IPS-11a (cell line): ENCODE data around the gene CBX4.

Source experiments
- H3K4me3 ChIP-seq: one replicate; pipeline ENCODE4 v1.5.1; 2013; ENCODE audit warnings: low read depth, low read length, control low read depth

Gene CBX4

DNA sequence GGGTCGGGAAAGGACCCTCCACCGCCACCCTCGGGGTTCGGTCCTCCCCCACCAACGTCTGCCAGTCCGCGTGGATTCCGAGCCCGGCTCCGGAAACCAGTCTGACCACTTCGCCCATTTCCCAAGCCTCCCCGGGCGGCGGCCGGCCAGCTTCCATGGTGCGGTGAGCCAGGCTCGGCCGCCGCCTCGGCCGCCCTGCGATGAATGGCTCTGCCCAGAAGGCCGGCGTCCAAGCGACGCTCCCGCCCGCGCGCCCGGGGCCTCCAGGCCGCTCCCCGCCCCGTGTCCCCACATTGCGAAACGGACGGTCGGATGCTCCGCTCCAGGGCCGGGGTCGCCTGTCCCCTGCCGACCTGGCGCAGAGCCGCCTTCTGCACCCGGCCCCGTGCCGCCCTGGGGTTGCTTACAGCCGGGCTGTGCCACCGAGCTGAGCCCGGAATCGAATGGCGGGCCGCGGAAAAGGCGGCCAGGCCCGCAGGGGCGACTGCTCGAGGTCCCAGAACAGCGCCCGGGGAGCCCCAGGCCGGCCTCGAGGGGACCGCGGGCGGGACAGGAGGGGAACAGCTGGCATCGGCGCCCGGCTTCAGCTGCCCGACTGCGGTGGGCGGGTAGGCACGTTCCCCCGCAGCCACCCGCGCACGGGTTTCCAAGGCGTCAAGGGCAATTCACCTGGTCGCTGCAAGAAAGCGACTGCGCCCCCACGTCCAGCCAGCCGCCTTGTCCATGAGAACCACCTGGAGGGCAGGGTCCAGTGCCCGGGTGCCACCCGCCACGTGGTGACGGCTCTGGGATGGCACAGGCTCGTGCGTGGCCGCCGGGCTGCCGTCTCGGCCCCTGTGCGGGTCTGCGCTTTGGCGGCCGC lies 24.0 kb downstream of the CBX4 start:
- no peak overlapping the region for H3K4me3 ChIP-seq

DNA sequence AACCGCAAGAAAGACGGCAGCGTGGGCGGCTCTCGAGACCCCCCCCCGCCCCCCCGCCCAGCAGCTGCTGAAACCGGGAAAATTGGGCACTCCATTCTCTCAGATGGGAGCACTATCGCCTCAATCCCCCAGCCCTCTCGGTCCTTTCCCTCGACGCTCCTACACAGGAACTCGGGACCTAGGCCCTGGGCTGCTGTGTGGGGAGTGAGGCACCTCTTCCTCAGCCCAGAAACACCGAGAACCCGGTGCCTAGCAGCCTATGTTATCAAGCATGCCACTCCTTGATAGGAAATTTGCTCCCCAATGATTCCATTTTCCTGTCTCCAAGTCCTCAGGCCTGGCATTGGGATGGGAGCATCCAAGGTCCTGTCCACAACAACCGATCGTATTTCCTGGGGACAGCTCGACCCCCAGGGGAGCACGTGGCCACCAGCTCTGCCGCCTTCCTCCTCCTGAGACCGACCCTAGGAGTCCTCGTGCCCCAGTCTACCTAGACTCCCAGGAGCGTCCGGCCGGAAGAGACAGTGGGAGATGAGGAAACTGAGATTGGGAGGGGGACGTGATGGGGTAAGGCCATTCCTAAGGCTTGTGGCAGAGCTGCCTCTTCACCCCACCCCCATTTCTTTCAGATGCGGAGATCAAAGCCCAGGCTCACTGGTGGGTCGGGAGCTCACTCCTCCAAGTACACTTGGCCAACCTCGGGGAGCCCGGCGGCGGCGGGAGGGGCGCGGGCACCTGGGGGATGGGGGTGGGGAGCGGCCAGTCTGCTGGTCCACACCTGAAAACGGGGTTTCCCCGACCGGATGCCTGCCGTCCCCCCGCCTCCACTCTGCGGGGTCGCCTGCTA lies 24.9 kb downstream of the CBX4 start:
- no peak overlapping the region for H3K4me3 ChIP-seq

DNA sequence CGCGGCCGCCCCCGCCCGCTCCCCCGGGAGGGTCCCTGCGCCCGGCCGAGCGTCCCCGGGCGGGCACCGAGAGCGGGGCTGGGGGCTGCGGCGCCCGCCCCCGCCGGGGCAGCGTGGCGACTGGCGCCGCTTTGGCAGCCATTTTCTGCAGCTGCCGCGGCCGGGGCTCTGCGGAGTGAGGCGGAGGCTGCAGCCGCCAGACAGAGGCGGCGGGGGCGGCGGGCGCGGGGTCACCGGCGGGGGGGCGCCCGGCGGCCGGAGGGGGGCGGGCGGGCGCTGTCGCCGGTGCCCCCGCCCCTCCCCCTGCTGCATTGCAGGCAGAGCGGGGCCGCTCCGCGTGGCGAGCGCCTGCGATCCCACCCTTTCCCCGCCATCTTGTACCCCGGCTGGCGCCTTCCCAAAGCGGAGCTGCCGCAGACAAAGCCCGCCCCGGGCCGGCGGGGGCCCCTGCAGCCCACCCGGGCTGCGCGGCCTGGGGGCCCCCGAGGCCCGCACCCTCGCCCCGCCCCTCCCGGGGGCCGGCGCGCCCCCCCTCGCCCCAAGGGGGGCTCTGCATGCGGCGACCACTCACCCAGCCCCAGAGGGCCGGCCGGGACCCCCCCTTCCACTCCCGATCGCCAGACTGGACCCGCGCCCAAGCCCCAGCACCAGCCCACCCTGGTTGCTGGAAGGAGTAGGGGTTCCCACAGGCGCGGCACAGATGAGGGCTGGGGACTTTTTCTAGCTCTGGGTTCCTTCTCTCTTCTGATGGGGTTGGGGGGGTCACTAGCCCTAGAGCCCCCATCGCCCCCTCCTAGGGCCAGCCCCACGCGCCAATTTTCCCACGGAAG lies 25.7 kb downstream of the CBX4 start:
- H3K4me3 ChIP-seq = no peak overlapping the region

GRCh38 chr17:79812353-79813258 lies 26.6 kb downstream of the CBX4 start:
- no peak overlapping the region for H3K4me3 ChIP-seq

DNA sequence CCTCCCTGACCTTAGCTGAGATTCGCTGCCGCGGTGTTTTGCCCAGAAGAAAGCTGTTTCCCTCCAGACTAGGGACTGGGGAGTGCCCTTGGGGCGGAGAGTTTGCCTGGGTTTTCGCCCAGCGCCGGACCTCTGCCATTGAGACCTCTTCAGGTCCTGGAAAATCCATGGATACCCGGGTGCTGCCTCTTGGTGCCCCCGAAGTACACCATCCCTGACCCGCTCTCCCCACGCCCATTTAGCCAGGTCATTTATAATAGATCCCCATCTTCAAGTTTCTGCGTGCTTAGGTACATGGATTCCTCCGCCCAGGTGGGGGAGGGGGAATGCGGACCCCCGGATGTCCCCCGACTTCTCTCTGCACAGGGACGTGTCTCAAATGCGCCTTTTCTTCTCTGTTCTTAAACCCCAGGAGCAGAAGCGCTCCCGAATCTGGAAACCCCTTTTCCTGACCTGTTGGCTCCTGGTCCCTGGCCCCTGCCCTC lies 27.3 kb downstream of the CBX4 start:
- no peak overlapping the region for H3K4me3 ChIP-seq

DNA sequence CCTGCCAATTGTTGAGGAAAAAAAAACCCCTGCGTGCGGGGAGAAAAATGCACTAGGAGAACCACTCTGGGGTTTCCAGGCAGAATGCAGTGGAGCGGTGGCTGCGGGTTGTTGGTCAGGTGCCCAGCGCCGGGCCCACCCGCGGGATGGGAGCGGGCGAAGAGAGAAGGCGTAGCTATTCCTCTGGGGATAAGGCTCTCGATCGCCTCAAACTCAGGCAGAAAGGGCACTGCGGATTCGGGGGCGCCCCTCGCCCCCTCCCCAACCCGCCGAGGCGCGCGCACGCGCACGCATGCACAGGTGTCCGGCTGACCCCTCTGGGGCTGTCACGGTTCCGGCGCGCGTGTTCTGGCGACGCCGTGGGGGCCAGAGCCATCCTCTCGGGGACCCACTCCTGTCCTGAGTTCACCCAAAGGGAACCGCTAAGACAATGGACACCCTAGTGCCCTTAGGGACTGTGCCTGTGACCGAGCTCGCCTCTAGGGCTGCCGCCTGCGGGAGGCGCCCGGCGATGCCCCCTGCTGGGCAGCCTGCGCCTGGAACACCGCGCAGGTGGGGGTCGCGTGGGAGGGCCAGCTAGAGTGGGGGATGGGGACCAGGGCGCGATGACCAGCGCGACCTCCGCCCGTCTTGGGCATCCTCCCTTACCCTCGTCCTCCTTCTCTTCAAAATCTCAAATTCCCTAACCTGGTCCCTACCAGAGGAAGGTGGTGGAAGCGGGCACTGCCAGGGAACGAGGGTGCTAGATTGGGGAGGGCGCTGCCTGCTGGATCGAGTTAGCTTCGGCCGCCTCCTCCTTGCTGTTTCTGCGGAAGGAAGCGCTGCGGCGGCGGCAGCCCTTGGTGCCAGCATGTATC lies 28.0 kb downstream of the CBX4 start:
- no peak overlapping the region for H3K4me3 ChIP-seq

- no peak overlapping the region for H3K4me3 ChIP-seq
Observed at GRCh38 chr17:79810130-79811010, 28.9 kb downstream of the CBX4 start.

DNA sequence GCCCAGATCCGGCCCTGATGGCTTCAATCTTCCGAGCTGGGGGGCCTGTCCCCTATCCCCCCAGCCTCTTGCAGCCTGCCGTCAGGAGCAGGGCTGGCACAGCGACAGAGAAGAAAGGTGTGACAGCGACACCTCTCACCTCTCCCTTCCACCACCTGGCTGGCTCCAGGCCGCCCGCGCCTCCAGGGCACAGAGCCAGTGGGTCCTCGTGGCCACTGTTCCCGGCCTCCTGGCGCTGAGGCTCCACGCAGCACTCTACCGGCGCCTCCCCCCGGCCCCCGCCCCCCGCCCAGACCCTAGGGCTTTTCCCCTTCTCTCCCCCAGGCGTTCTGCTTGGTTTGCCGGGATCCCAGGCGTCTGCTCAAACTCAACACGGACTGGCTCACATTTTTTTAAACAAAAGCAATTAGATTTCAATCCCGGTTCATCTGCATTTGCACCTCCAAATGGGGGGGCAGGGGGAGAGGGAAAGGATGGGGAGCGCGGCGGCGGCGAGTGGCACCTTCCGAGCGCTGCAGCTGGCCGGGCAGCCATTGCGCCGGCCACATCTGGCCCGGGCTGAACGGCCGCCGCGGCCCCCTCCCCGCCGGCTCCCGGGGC lies 29.6 kb downstream of the CBX4 start:
- no peak overlapping the region for H3K4me3 ChIP-seq

DNA sequence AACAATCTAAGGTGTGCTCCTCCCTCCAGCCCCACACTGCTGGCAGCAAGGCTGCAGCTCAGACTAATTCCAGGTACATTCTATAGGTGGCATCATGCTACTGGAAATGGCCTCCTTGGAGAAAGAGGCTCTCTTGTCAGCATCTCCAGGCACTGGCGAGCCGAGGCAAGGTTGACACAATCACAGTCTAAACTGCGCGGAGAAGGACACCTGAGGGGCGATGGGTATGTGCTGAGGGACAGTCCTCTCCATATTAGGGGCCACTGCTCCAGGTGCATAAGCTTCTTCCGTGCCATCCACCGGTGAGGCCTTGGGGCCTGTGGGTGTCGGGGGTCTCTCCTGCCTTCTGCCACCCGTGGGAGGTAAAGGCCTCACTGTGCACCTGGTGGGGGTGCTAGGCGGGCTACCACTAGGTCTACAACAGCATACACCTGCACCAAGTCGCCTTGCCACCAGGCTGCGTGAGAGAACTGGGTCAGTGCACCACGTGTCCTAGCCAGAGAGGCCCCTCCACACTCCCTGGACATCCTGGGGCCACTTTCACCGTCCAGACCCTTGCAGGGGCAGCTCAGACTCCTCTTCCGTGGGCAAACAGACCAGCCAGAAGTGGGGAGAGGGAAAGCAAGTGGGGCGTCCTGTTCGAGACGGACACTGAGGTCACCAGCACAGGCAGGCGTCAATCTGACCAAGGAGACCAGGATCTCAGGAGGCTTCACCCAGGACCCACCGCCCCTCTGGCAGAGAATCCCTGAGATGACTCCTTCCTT lies 30.3 kb downstream of the CBX4 start:
- H3K4me3 ChIP-seq = no peak overlapping the region

- no peak overlapping the region for H3K4me3 ChIP-seq
Observed at GRCh38 chr17:79806863-79807720, 32.1 kb downstream of the CBX4 start.

- no peak overlapping the region for H3K4me3 ChIP-seq
Observed at GRCh38 chr17:79806446-79806760, 32.8 kb downstream of the CBX4 start.

GRCh38 chr17:79804856-79805696 lies 34.2 kb downstream of the CBX4 start:
- H3K4me3 ChIP-seq = no peak overlapping the region

GRCh38 chr17:79803997-79804855 lies 35.0 kb downstream of the CBX4 start:
- H3K4me3 ChIP-seq = no peak overlapping the region

- no peak overlapping the region for H3K4me3 ChIP-seq
Observed at GRCh38 chr17:79803421-79803996, 35.7 kb downstream of the CBX4 start.
